Stimulated activated CD8-positive, alpha-beta memory T cell treated with anti-CD3 and anti-CD28 coated beads, Interleukin-12 subunit alpha, Interleukin-12 subunit beta, amount 100 ng/mL, for 1 hour (primary cell): ENCODE data around the gene STX19.

Experiments
- DNase-seq: peaks from one replicate; pipeline ENCODE4 v3.0.0-alpha.2; 2020; ENCODE audit warnings: low read depth

The STX19 gene

DNA sequence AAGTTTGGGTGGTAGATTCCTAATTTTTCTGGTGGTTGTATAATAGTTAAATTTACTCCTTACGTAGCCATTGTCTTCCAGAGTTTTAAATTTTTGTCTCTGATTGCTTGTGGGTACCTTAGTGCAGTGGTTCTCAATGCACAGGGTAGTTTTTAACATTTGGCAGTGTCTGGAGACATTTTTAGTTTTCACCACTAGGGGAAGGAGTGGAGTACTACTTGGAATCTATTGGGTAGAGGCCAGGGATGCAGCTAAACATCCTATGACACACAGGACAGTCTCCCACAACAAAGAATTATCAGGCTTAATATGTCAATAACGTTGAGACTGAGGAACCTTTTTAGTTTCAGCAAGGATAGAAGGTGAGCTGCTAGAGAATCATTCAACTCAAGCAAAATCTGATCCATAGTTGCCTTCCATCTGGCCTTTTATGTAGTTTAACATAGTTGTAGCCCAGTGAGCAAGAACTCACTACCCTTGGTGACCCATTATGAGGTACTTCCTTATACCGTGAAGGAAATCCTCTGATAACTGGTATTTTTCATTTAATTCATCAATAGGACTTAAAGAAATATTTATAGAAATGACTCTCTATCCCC lies 8.6 kb upstream of the STX19 start:
- no peak for DNase-seq

DNA sequence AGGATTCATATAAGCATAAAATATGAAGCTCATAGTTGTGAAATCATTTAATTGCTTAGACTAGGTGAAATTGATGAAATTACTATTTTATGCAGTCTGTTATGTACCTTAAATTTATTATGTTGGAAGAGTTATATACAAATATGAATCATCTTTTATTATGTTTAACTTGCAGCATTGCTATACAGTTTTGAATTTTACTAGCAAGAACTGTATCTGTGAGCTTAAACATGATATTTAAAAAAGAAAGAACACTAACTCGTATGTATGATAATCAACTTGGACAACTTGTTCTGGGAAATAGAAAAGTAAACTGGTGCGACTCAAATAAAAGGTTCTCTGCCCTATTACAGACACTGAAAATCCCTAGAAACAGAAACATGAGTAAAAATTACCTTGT lies 1.8 kb downstream of the STX19 start:
- no peak for DNase-seq

DNA sequence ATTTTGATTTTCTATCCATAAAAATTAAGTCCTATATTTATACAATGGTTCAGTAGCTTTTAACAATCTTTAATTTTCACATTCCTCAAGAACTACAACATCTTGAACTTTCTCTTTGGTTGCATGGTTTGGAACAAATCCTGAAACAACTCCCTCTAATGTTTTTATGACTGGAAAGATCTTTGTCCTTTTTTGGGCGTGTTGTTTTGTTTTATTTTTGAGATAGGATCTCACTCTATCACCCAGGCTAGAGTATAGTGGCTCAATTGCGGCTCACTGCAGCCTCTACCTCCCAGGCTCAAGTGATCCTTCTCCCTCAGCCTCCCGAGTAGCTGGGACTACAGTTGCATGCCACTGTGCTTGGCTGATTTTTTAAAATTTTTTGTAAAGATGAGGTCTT lies 4.0 kb downstream of the STX19 start:
- DNase-seq = no peak

DNA sequence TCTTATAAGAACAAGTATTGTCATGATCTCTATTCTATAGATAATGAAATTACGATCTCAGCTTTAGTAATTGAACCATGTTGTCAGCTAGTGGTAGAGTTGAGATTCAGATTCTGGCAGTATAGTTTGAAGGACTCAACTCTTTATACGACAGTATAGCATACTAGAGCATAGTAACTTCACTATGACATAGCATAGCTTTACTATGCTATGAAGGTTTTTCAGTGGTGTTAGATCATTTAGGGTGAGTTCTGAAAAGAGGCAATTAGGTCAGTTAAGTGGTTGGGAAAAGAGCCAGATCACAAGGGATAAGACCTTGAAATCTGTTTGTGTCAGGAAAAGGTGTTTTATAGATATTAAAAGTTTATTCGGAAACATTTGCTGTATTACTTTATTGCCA lies 8.1 kb downstream of the STX19 start:
- DNase-seq = no peak

DNA sequence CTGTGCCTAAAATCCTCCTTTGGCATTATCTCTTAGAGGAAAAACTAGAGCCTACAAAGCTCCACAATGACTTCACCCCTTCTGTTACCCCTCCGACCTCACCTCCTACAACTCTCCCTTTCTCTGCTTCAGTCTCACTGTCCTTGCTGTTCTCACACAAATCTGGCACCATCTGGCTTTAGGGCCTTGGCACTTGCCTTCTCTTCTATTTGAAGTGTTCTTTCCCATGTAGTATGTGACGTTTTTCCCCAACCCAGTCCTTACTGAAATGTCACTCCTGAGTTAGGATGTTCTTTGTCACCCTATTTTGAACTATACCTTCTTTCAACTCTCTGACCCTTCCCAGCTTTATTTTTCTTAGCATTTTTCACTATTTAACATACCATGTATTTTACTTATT lies 8.7 kb downstream of the STX19 start:
- no peak for DNase-seq

DNA sequence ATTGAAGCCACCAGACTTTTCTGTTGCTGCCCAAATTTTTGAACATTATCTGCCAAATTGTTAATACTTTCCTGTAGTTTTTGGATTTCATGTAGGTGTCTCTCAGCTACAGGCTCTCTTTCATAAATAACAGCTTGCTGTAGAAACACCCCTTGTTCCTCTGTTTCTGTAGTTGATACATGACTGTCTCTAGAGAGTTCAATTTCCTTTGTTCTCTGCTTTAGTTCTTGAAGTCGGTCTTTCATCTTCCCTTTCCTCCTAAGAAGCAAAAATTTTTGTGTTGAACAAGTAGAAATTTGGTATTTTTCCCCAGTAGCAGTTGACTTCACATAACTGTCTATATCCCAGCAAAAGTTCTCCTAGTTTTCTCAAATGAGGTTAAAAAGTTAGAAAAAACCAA lies 13.4 kb downstream of the STX19 start:
- no peak for DNase-seq

DNA sequence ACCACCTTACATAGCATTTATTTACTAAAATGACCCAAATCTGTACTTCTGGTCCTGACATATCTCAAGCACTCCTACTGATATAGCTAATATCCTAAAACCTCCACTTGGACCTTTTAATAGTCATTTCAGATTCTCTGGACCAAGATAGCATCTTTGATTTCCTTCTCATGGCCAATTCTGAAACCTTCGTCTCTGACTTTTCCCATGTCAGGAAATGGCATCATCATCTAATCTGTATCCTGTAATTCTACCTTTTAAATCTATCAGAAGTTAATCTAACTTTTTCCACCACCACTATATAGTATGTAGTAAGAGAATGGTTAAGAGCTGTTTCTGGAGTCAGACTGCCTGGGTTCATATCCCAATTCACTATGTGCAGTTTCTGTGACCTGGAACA lies 16.2 kb downstream of the STX19 start:
- no peak for DNase-seq

DNA sequence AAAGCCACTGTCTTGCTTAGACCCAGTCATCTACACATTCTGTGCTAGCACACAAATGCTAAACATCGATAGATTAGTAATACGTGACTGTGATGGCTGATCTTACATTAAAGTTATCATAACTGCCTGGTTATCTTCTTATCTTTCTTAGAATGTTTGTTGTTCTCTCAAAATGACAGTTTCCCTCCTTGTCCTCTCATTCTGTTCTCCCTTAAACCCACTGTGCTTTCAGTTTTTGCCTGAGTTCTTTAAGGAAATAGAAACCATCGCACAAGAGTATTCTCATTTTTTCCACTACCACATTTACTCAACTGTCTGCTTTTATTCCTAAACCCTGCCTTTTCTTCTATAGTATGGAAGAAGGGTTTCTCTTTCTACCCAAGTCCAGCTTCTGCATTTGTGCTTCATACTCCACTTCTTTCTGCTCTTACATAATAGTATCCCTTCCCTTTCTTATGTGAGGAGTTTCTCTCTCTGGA lies 17.1 kb downstream of the STX19 start:
- DNase-seq = no peak

DNA sequence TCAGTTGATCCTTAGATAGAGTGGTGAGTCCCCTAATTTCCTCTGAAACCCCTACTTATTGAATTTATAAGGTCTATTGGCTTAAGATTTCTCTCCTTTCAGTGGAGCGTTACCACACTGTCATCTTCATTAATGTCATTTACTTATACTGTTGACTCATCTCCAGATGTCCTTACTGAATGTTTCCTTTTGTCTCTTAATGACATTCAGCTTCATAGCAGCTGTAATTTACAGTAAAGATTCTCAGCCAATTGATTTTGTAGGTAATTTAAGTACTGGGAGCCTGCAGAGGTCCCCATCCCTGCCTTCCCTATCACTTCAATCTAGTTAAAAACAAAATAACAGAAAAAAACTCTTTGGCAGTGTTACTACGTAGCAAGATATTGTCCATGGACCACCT lies 18.8 kb downstream of the STX19 start:
- no peak for DNase-seq

DNA sequence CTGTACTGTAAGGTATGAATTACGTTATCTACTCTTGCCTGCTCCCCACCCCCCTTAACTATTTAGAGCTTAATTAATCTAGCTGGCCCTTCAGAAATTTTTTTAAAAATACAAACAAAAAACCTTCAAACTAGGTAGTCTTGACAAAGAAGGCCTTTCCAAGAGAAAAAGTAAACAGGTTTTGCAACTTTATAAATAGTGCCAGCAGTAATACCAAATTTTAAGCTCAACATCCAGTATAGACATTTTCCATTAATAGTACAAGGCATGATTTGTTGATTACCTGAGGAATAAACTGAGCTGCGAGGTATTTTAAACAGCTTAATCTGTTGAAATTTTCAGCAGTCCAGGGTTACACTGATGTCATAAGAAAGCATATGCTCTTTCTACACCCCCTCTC lies 20.1 kb downstream of the STX19 start:
- DNase-seq = no peak

DNA sequence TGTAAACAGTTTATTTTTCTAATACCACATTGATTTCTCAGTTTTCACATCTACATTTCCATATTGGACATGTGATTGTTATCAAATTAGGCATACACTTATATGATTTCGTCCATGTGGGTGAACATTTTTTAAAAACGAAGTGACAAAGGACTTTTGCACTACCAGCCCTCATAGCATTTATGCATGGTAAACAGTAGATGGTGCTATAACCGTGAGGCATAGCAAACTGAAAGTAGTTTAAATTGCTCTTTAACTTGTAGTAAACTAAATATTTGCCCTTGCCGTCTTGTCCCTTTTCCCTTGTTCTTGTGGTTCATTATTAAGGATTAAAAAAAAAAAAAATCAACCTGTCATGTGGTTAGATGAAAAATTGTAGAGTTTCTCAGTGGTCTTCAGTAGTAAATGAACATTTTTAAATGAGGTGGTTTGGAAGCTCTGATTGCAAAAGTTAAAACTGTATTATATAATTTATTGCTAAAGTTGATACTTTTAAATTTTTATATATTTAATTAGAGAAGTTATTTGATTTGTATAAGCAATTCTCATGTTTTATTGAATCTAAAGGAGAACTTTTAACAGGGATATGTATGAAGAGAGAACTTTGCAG lies 24.0 kb downstream of the STX19 start:
- DNase-seq = no peak

DNA sequence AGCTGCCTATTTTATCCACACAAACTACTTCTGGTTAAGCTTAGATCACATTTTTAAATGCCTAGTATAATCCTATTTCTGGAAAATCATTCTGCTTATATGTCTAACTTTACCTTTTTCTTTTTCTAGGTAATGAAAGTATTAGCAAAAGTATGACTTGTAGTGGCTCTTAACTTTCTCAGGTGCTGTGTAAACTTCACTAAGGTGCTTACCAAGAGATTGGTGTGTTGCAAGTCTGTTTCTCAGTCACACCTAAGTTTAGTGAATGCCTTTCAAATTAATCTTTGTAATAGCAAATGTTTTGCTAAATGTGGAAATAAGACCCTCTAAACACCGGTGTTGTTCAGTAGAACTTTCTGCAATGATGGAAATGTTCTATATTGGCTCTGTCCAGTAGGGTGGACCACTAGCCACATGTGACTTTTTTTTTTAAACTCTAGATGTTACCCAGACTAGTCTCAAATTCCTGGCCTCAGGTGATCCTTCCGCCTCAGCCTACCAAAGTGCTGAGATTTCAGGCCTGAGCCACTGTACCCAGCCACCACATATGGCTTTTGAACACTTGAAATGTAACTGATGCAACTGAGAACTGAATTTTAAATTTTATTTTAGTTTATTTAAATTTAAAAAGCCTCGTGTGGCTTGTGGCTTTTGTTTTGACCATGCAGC lies 26.4 kb downstream of the STX19 start:
- DNase-seq = no peak

DNA sequence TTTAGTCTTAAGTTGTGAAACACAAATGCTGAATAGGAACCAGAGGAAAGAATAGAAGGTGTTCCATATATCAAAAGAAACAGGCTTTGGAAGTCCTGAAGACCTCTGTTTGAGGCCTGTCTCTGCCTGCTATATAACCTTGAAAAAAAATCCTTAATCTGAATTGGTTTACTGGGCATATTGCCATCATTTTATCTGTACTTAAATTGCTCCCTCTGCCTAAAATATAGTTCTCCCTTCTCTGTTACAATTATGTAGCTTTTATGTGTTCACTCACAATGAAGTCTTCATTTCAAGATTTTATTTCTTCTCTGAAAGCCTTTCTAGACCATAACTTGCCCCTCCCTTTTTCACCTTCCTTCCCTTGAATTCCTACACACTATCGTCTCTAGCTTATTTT lies 27.2 kb downstream of the STX19 start:
- DNase-seq = no peak

DNA sequence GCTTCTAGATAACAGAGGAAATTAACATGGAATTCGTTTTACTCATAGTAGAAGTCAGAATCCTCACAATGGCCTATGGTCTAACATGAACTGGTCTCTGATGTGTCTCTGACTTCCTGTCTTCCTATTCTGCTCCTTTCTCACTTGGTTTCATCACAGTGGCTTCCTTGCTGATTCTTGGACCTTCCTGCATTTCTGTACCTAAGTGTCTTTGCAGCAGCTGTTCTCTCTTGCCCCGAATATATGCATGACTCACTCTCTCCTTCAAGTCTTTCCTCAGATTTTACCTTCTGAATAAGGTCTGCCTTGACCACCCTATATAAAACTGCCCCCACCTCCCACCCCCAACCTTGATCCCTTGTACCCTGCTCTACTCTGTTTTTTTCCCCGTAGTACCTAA lies 34.3 kb downstream of the STX19 start:
- DNase-seq = no peak

DNA sequence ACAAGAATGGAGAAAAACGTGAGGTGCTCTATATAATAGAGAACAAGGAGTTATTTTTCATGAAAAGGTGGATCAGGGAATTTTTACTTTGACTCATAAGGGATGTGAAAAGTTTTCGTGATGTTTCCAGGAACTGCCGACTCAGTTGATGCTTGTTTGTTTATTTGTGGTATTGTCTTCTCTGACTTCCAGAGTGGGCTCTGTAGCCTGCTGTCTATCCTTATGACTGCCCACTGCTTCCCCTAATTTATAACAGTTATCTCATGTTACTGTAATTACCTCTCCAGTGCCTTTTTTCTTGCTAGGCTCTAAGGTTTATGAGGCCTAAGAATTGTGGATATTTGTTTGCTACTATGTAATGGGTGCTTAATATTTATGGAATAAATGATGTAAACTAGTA lies 36.2 kb downstream of the STX19 start:
- no peak for DNase-seq

DNA sequence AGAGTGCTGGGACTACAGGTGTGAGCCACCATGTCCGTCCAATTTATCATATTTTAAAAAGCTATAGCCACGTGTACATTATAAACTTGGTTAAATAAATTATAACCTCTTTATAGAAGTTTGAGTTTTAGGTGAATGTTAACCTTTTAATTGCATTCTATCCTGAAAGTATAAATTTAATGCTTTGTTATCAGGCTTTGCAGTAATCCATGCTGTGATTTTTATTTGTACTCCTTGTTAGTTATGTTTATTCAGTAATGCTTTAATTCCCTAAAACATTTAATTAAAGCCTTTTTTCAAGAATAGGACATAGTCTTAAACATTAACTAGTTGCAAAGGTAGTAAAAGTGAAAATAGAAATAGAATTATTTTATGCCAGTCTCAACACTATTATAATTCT lies 36.8 kb downstream of the STX19 start:
- DNase-seq = no peak

DNA sequence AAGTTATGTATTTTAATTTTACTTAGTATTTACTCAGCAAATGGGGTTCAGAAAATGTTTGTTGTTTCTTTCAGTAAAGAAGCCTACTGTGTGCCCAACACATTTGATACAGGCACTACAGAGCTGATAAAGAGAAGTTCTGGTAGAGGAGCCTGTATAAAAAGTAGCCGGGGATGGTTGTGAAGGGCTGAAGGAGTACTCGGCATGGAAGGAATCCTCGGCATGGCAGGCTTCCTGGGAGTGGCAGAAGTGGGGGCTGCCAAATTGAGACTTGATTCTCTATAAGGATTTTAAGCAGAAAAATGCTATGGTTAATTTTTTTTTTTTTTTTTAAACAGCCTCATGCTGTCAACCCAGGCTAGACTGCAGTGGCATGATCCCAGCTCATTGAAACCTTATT lies 39.2 kb downstream of the STX19 start:
- DNase-seq = no peak

DNA sequence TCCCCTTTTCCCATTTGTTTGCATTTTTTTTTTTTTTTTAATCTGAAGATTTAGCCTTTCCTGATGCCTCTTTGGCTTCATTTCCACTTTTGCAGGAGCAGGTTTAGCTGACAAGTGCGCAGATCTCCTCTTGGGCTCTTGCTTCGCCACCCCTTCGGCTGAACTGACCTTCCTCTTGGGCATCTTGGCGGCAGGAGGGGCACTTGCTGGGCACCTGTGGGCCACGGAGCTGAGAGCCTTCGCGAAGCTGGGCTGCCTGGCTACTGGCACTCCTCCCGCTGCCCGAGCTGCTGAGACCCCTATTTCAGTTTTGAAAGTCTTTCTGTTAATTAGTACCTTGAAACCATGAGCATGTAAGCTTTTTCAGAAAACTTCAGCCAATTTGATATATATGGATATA lies 39.6 kb downstream of the STX19 start:
- DNase-seq = no peak

DNA sequence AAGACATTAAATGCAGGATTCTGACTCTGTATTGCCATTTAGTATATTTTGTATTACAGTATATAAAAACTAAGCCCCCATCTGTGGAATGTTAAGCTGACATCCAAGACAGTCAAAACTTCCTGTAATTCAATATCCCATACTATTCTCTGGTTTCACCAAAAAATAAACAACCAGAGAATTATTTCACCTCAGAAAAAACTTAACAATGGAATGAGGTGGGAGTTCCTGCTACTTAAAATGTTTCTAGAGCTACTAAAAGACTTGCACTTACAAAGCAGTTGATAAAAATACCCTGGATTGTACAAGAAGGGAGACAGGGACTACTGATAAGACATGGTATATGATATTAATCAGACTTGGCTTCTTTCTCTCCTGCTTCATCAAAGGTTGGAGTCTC lies 40.1 kb downstream of the STX19 start:
- DNase-seq = no peak

DNA sequence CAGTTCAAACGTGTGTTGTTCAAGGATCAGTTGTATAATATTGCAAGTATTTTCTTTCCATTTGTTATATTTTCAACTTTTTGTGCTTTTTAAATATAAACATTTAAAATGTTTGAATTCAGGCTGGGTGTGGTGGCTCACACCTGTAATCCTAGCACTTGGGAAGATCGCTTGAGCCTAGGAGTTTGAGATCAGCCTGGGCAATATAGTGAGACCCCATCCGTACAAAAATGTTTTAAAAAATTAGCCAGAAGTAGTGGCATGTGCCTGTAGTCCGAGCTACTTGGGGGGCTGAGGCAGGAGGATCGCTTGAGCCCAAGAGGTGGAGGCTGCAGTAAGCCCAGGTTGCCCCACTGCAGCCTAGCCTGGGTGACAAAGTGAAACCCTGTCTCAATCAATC lies 43.8 kb downstream of the STX19 start:
- no peak for DNase-seq

DNA sequence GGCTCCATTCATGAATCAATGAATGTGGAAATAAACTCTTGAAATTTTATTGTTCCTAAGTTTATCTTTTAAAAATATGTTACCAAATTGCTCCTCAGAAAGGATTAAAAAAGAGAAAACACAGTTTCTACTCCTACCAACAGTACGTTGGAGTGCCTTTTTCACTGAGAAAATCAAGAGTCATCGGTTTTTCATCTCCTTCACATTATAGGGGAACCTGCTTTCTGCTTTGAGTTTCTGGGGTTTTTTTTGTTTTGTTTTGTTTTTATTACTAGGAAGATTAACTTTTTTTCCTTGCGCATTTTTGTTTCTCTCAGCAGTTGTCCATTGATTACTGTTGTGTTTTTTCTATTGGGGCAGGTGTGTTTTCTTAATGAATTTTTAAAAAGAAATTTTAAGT lies 45.0 kb downstream of the STX19 start:
- no peak for DNase-seq

DNA sequence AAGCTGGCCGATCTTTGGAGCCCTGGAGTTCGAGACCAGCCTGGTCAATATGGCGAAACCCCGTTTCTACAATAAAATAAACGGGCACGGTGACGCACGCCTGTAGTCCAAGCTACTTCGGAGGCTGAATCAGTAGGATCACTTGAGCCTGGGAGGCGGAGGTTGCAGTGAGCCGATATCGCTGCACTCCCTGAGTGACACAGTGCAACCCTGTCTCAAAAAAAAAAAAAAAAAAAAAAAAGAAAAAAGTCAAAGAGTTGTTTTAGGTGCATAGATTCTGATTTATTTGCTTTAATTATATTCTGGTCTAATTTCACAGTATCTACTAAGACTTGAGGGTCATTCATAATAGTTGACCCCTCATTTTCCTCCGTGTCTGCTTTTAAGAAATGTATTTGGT lies 46.7 kb downstream of the STX19 start:
- no peak for DNase-seq

DNA sequence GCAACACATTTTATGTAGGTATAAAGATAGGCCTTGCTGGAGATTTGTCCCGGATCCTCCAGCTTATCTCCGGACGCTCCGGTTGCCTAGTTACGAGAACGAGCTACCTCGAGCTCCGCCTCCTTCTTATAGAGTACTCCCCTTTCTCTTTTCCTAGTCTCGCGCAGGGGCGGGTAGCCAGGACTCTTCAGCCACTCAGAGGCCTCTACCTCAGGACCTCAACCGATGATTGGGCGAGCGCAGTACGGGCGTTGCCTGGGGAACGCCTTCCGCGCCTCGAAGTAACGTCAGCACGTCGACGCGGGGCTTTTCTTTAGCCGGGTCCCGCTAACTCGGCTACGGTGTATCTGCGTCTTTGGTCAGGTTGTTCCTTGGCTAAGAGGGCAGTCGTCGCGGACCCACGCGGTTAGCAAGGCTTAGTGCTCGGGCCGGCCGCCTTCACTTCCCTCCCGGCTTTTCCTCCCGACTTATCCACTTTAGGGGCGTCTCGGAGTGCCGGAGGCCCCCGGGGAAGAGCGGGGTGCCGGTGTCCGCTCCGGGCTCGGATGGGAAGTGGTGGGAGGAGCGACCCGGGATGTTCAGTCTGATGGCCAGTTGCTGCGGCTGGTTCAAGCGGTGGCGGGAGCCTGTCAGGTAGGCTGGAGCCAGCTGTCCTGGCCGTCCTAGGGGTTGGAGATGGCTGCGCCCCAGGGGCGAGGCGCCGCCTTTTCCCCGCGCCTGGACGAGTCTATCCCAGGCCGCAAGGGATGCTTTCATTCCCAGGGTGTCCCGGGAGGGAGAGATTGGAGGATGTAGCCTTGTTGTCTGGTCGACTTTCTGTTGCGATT lies 48.3 kb downstream of the STX19 start, which contains the start of gene ARL13B:
Gene ARL13B (plus strand): TSS at position 306 of the 827 bp plus-strand sequence. CDS start 269 bp downstream, at position 575.
- DNase-seq = peak; percentile 91
